SU-DHL-6 (cell line): ENCODE measurements around the gene ANXA2R.

Source experiments
- H2AFZ ChIP-seq: fragments of 200-600 bp; sonication (generic); 2 replicates; pipeline ENCODE4 v1.6.1; 2014; ENCODE audit warnings: low read depth, mild to moderate bottlenecking, moderate library complexity, mixed read lengths, antibody characterized with exemption, low read length; ENCODE audit not compliant: severe bottlenecking
- H3F3A ChIP-seq: fragments of 200-600 bp; shearing (Covaris generic); 2 replicates; pipeline ENCODE4 v1.6.0; 2016; ENCODE audit warnings: antibody characterized with exemption, mild to moderate bottlenecking; ENCODE audit not compliant: insufficient read depth
- H3K27ac ChIP-seq: fragments of 200-600 bp; sonication (generic); 2 replicates; pipeline ENCODE4 v1.5.1; 2016; ENCODE audit warnings: low read depth, mild to moderate bottlenecking, low read length, moderate library complexity, mixed read lengths
- H3K27me3 ChIP-seq: fragments of 200-600 bp; sonication (generic), shearing (Covaris generic); 2 replicates; pipeline ENCODE4 v1.6.0; 2014; ENCODE audit warnings: mild to moderate bottlenecking, low read length
- H3K36me3 ChIP-seq: fragments of 200-600 bp; sonication (generic); 2 replicates; pipeline ENCODE4 v1.6.1; 2014; ENCODE audit warnings: mild to moderate bottlenecking, low read length, mixed read lengths
- H3K4me2 ChIP-seq: fragments of 300-600, 200-600 bp; shearing (Covaris generic), sonication (generic); 2 replicates; pipeline ENCODE4 v1.6.0; 2014; ENCODE audit warnings: low read length, low read depth, mild to moderate bottlenecking; ENCODE audit not compliant: poor library complexity, severe bottlenecking
- H3K4me3 ChIP-seq: fragments of 200-600 bp; sonication (generic); 2 replicates; pipeline ENCODE4 v1.5.1; 2014; ENCODE audit warnings: antibody characterized with exemption, low read length, mild to moderate bottlenecking, mixed read lengths; ENCODE audit not compliant: insufficient read depth, poor library complexity, severe bottlenecking
- H3K79me2 ChIP-seq: fragments of 200-600 bp; sonication (generic); 2 replicates; pipeline ENCODE4 v1.6.1; 2014; ENCODE audit warnings: mild to moderate bottlenecking, low read length, moderate library complexity; ENCODE audit not compliant: insufficient read depth
- H3K9ac ChIP-seq: fragments of 200-600 bp; sonication (generic); 2 replicates; pipeline ENCODE4 v1.7.0; 2014; ENCODE audit warnings: mild to moderate bottlenecking, low read length
- H3K9me2 ChIP-seq: fragments of 200-600 bp; sonication (generic); replicated peaks from 2 replicates; pipeline ENCODE4 v1.6.1; 2014; ENCODE audit warnings: low read length; ENCODE audit not compliant: insufficient read depth
- H3K9me3 ChIP-seq: fragments of 200-600 bp; sonication (generic); 2 replicates; pipeline ENCODE4 v1.6.1; 2014; ENCODE audit warnings: low read length, mixed read lengths; ENCODE audit not compliant: insufficient read depth
- H4K20me1 ChIP-seq: fragments of 200-600 bp; sonication (generic); 2 replicates; pipeline ENCODE4 v1.6.1; 2014; ENCODE audit warnings: low read depth, mild to moderate bottlenecking, antibody characterized with exemption, low read length, moderate library complexity, mixed read lengths
- CTCF ChIP-seq: fragments of 200-600 bp; sonication (generic); IDR thresholded peaks from one replicate; pipeline ENCODE4 v1.5.1; 2017; ENCODE audit warnings: antibody characterized with exemption, mild to moderate bottlenecking, low read length, moderate library complexity; ENCODE audit not compliant: insufficient read depth, poor library complexity, severe bottlenecking
- EZH2phosphoT487 ChIP-seq: fragments of 200-600 bp; sonication (generic), shearing (Covaris generic); conservative IDR thresholded peaks from 2 replicates; pipeline ENCODE4 v1.6.1; 2018; ENCODE audit warnings: mild to moderate bottlenecking, antibody characterized with exemption, low read length, moderate library complexity, mixed read lengths

The ANXA2R gene

DNA sequence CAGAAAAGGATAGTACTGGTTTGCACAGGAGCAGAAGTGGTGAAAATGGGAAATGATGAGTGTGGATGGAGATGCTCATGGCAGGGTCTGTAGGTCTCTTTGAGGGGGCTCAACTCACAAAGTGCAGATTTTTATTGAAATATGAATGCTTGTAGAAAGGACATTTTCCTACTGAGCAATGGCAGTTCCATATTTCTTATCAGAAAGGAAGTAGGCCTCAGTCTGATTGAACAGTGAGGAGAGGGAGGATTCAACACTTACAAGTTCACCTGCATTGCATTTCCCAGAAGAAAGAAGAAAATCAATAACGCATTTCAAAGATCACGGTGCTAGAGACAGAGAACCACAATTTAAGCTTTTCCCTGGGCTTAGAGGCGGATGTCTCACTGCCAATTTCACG lies 49.2 kb downstream of the ANXA2R start:
- Histone ChIP-seq H3K9ac (no peak overlapping the region), H3K4me3 (no peak overlapping the region), H3K9me2 (no peaks in the 10 kb centered on the region), H3K27me3 (no peaks in the 10 kb centered on the region), H4K20me1 (no peaks in the 10 kb centered on the region), H3F3A (no peaks in the 10 kb centered on the region), H3K9me3 (no peaks in the 10 kb centered on the region; the same call in 1 of the 2 replicates), H3K4me2 (no peak overlapping the region), H3K79me2 (no peaks in the 10 kb centered on the region), H3K27ac (no peak overlapping the region), H3K36me3 (no peaks in the 10 kb centered on the region), H2AFZ (no peak overlapping the region)
- TF ChIP-seq EZH2phosphoT487 (no peak), CTCF (no peak)
